PFSK-1 (cell line): Measurements from ENCODE around the gene RBM8A.

ENCODE experiments used
- FOXP2 ChIP-seq: optimal IDR thresholded peaks from 2 replicates; pipeline ENCODE3; 2011; ENCODE audit warnings: borderline replicate concordance, control low read depth, inconsistent platforms; ENCODE audit not compliant: insufficient read depth; ENCODE audit errors: extremely low read length, extremely low read depth
- POLR2AphosphoS5 ChIP-seq: IDR thresholded peaks from 2 replicates; pipeline ENCODE4 v1.6.1; 2012; ENCODE audit warnings: low read depth, mild to moderate bottlenecking, control low read depth, low read length, moderate library complexity
- REST ChIP-seq, 2 experiments: IDR thresholded peaks; 2 replicates each; pipeline versions ENCODE4 v1.6.1 to v1.8.0; 2011 to 2012; ENCODE audit warnings: low read depth in 2 of 2, low read length in 2 of 2, control low read depth in 1 of 2, inconsistent platforms in 1 of 2, mild to moderate bottlenecking in 1 of 2, moderate library complexity in 1 of 2; ENCODE audit not compliant: insufficient read depth in 1 of 2
- SIN3A ChIP-seq: IDR thresholded peaks from 2 replicates; pipeline ENCODE4 v1.6.1; 2012; ENCODE audit warnings: mild to moderate bottlenecking, low read length, moderate library complexity, borderline replicate concordance; ENCODE audit not compliant: insufficient read depth
- TAF1 ChIP-seq: IDR thresholded peaks from 2 replicates; pipeline ENCODE4 v1.6.1; 2012; ENCODE audit warnings: low read length, control low read depth, borderline replicate concordance; ENCODE audit not compliant: insufficient read depth

The RBM8A gene

GRCh38 chr1:145956781-145957442 is 29.6 kb upstream of the RBM8A start:
- TF ChIP-seq REST (IDR thresholded peaks at IDR 0.05; ENCODE audit: insufficient read depth in 1 of 2, low read depth in 2 of 2, low read length in 2 of 2) (no peak), POLR2AphosphoS5 (no peak), TAF1 (peak; percentile 23; the same call in 1 of the 2 replicates), SIN3A (no peak)

GRCh38 chr1:145956361-145956760 is 29.1 kb upstream of the RBM8A start:
- TF ChIP-seq POLR2AphosphoS5 (no peak), REST (IDR thresholded peaks at IDR 0.05; ENCODE audit: insufficient read depth in 1 of 2, low read depth in 2 of 2, low read length in 2 of 2) (no peak), SIN3A (no peak), FOXP2 (no peak), TAF1 (no peak)

GRCh38 chr1:145955436-145955835 is 28.2 kb upstream of the RBM8A start:
- TF ChIP-seq FOXP2, result no peak
- TF ChIP-seq SIN3A, result no peak

GRCh38 chr1:145953861-145954260 is 26.6 kb upstream of the RBM8A start:
- no peak for TF ChIP-seq TAF1
- TF ChIP-seq FOXP2, result no peak
- TF ChIP-seq POLR2AphosphoS5, result no peak
- TF ChIP-seq REST (IDR thresholded peaks at IDR 0.05; ENCODE audit: insufficient read depth in 1 of 2, low read depth in 2 of 2, low read length in 2 of 2), result no peak
- TF ChIP-seq SIN3A, result no peak

GRCh38 chr1:145952903-145953302 is 25.6 kb upstream of the RBM8A start:
- TF ChIP-seq REST (IDR thresholded peaks at IDR 0.05; ENCODE audit: insufficient read depth in 1 of 2, low read depth in 2 of 2, low read length in 2 of 2) (no peak), FOXP2 (no peak), TAF1 (no peak), SIN3A (no peak), POLR2AphosphoS5 (no peak)
